Panc1 (cell line): ENCODE results near the gene CFAP157. TPM values are rescaled to one million over a fixed set of nuclear protein-coding genes. Genes with fewer than 3 reads are reported as not detected.

ENCODE experiments used
- ATAC-seq: fragments of 200-7000 bp; cut with Tn5 transposase; 2 replicates; pipeline ENCODE4 v1.9.1; 2020; ENCODE audit warnings: mild to moderate bottlenecking, moderate library complexity
- BruUV-seq: library from RNA; stranded (reverse); fragments of 400-500 nt; replicated peaks from 2 replicates; lab custom pipeline; 2021; lab: Mats Ljungman, UMichigan
- CTCF ChIA-PET: fragments of 300-600 bp; sonication (Branson Sonifier 250); formaldehyde crosslinking; loops from one replicate; lab custom pipeline; 2022; ENCODE audit warnings: antibody characterized with exemption; lab: Charles Lee
- POLR2A ChIA-PET: fragments of 300-600 bp; sonication (Branson Sonifier 250); formaldehyde crosslinking; loops from one replicate; lab custom pipeline; 2022; ENCODE audit warnings: antibody characterized with exemption; lab: Charles Lee
- DNase-seq: peaks from one replicate; pipeline ENCODE4 v3.0.0-alpha.2; 2010; ENCODE audit warnings: low read depth, low spot score
- H3K27ac ChIP-seq: 2 replicates; pipeline ENCODE4 v1.5.1; 2011; ENCODE audit warnings: mild to moderate bottlenecking, low read length, inconsistent platforms
- H3K27me3 ChIP-seq: fragments of 200-500 bp; sonication (Bioruptor generic); 2 replicates; pipeline ENCODE4 v1.6.0; 2014; ENCODE audit warnings: low read length, inconsistent platforms; ENCODE audit not compliant: control insufficient read depth, insufficient read depth
- H3K36me3 ChIP-seq: fragments of 200-500 bp; sonication (Bioruptor generic); 2 replicates; pipeline ENCODE4 v1.5.1; 2014; ENCODE audit warnings: inconsistent platforms, mild to moderate bottlenecking, low read length, moderate library complexity; ENCODE audit not compliant: control insufficient read depth, insufficient read depth
- H3K4me1 ChIP-seq: 2 replicates; pipeline ENCODE4 v1.5.1; 2011; ENCODE audit warnings: inconsistent platforms, mild to moderate bottlenecking, low read length, moderate library complexity; ENCODE audit not compliant: control insufficient read depth, insufficient read depth
- H3K4me3 ChIP-seq, 2 experiments: 2 replicates each; pipeline ENCODE4 v1.5.1; 2011 to 2012; ENCODE audit warnings: low read depth in 2 of 2, low read length in 2 of 2, mild to moderate bottlenecking in 2 of 2, inconsistent platforms in 1 of 2, moderate library complexity in 1 of 2
- H3K9me3 ChIP-seq: fragments of 200-500 bp; sonication (Bioruptor generic); 2 replicates; pipeline ENCODE4 v1.5.1; 2014; ENCODE audit warnings: low read depth, mild to moderate bottlenecking, inconsistent platforms, low read length, moderate library complexity; ENCODE audit not compliant: control insufficient read depth, insufficient read depth
- CTCF ChIP-seq: fragments of 450-650 bp; IDR thresholded peaks from 2 replicates; pipeline ENCODE4 v1.5.1; 2017; ENCODE audit warnings: mild to moderate bottlenecking
- POLR2AphosphoS5 ChIP-seq: IDR thresholded peaks from 2 replicates; pipeline ENCODE4 v1.6.1; 2012; ENCODE audit warnings: mild to moderate bottlenecking, low read depth, low read length, moderate library complexity
- REST ChIP-seq, 2 experiments: IDR thresholded peaks; 2 replicates each; pipeline ENCODE4 v1.6.1; 2011 to 2012; ENCODE audit warnings: low read depth in 2 of 2, control low read depth in 1 of 2, low read length in 1 of 2, mild to moderate bottlenecking in 1 of 2, moderate library complexity in 1 of 2; ENCODE audit not compliant: insufficient read depth in 1 of 2
- SIN3A ChIP-seq: IDR thresholded peaks from 2 replicates; pipeline ENCODE4 v1.6.1; 2012; ENCODE audit warnings: low read depth, mild to moderate bottlenecking, low read length, moderate library complexity, borderline replicate concordance; ENCODE audit not compliant: insufficient read depth
- TCF7L2 ChIP-seq: IDR thresholded peaks from 2 replicates; pipeline ENCODE4 v1.6.1; 2011; ENCODE audit warnings: mild to moderate bottlenecking, low read depth, low read length, inconsistent platforms
- in situ Hi-C: cut with HindIII; loops from 2 replicates; pipeline ENCODE4 v1.10.0; 2016; ENCODE audit warnings: low sequenced_read_pairs, low pct_unique_long_range_greater_than_20kb
- intact Hi-C: fragments of 100-400 bp; cut with micrococcal nuclease; formaldehyde crosslinking; loops from one replicate; pipeline ENCODE4 v1.10.0; 2022; ENCODE audit not compliant: unreplicated experiment
- total RNA-seq: library from RNA; stranded (reverse); gene quantifications from one replicate; pipeline ENCODE4 v1.2.1, GENCODE V29; 2021; ENCODE audit not compliant: unreplicated experiment

Gene CFAP157
- total RNA-seq, 1 experiment from 2014 or later: not detected

- H3K9me3 ChIP-seq: no peaks in the 10 kb centered on the region
- DNase-seq: no peak
- H3K27ac ChIP-seq: no peak overlapping the region
- intact Hi-C loops: no loop called here
- CTCF ChIA-PET: no interaction called here
- in situ Hi-C loops: no loop called here
- ATAC-seq: no peak
- POLR2A ChIA-PET: interaction anchor here (0.5 to 1.0 kb wide), 2 partner anchors 12 to 20 kb away, joined by 3 to 6 read pairs; no protein-coding TSS in a partner anchor
- BruUV-seq: no TSS peak
- no peaks in the 10 kb centered on the region for H3K27me3 ChIP-seq
- H3K4me1 ChIP-seq: peaks cover 11% of the 10 kb centered on the region
- TF ChIP-seq REST (IDR thresholded peaks at IDR 0.05; ENCODE audit: insufficient read depth in 1 of 2, low read depth in 2 of 2, low read length in 1 of 2): no peak
- no peak for TF ChIP-seq SIN3A
- TF ChIP-seq TCF7L2: no peak
- TF ChIP-seq POLR2AphosphoS5: no peak
- TF ChIP-seq CTCF: no peak
- H3K4me3 ChIP-seq: no peak overlapping the region
- H3K36me3 ChIP-seq: peaks cover 3% of the 10 kb centered on the region; the same call in 1 of the 2 replicates
These were observed 5.6 kb downstream of the CFAP157 start for GRCh38 chr9:127712371-127712770.

GRCh38 chr9:127712867-127713266, 6.1 kb downstream of the CFAP157 start:
- Histone ChIP-seq H3K36me3 (peaks cover 3% of the 10 kb centered on the region; the same call in 1 of the 2 replicates), H3K27me3 (no peaks in the 10 kb centered on the region), H3K4me1 (peaks cover 11% of the 10 kb centered on the region), H3K27ac (no peak overlapping the region), H3K4me3 (no peak overlapping the region), H3K9me3 (no peaks in the 10 kb centered on the region)
- no peak for DNase-seq
- ChIA-PET POLR2A (interaction anchor here (0.5 kb wide), 1 partner anchor 20 kb away, joined by 6 read pairs; no protein-coding TSS in a partner anchor), CTCF (no interaction called here)
- no TSS peak for BruUV-seq
- intact Hi-C loops: no loop called here
- in situ Hi-C loops: no loop called here
- no peak for ATAC-seq
- TF ChIP-seq POLR2AphosphoS5: no peak
- no peak for TF ChIP-seq SIN3A
- TF ChIP-seq TCF7L2: no peak
- TF ChIP-seq REST (IDR thresholded peaks at IDR 0.05; ENCODE audit: insufficient read depth in 1 of 2, low read depth in 2 of 2, low read length in 1 of 2): no peak
- TF ChIP-seq CTCF: no peak
